Activated CD8-positive, alpha-beta memory T cell treated with anti-CD3 and anti-CD28 coated beads for 48 hours (primary cell): ENCODE results near the gene PHRF1.

Experiments used
- DNase-seq, 3 experiments: peaks; one replicate each; pipeline ENCODE4 v3.0.0-alpha.2; 2020; ENCODE audit warnings: low read depth in 2 of 3, low spot score in 2 of 3

PHRF1 gene

DNA sequence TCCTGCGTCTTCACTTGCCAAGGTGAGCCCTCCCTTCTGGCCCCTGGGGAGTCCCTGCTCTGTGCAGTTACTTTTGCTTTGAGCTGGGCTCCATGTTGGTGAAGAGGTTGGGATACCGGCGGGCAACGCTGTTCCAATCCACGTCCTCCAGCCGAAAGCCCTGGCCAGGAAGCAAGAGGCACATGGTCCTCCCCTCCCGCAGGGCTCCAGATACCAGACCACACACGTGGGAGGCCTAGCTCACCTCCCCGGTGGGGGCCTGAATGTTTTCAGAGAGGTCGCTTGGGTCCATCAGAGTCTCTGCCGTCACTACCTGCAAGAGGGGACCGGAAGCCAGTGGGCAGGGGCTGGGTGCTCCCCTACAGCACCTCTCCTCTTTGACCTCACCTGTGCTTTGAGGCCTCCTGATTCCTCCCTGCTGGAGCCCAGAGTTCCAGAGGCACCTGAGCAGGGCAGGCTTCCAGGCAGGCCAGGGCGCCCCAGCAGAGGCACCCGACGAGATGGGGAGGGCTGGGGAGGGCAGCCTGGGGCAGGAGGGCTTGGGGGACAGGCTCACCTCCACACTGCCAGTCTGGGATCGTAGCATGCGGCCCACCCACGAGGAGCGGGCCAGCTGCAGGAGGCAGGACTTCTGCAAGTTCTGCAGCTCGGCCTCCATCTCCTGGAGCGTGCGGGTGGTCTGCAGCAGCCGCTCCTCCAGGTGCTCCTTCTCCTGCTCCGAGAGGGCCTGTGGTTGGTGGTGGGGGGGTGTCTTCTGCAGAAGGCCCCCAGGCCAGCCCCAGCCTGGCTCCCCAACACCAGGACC lies 18.7 kb upstream of the PHRF1 start:
- no peak for DNase-seq

DNA sequence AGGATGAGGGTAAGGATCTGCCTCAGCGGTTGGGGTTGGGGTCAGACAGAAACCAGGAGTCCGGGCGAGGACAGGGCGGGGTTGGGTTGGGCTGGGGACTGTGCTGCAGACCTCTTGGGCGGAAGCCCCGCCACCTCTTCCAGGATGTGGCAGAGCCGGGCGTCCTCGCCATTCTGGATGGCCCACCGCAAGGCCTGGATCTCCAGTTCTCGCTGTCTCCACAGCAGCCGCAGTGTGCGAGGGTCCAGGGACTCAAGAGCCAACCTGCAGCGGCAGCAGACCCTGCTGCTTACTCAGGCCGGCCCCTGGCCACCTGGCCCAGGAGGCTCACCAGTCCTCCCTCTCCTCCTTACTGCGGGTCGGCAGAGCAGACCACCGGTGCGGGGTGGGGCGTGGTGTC lies 17.8 kb upstream of the PHRF1 start:
- no peak for DNase-seq

DNA sequence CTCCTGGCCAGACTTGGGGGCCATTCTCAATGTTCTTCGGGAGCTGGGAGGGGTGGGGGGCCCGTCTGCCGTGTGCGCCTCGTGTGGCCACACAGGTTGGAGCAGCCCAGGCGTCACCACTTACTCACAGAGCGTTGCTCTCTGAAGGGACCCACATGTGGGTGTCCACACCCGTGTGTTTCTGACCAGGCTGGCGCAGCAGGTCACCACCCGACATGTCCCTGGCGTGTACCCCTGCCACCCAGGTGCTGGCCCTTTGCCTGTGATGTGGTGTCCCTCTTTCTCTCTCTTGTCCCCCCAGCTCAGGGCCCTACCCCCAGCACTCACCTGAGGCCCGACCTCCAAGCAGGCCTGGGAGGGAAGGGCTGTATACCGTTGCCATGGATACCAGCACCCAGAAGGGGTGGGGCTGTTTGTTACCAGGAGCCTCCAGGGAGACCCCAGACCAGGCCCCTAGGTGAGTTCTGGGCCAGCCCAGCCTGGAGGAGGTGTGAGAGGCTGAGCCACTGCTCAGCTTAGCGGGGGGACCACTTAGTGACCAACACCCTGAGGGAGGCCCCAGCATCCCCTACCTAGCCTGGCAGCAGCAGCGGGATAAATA lies 17.1 kb upstream of the PHRF1 start:
- no peak for DNase-seq

DNA sequence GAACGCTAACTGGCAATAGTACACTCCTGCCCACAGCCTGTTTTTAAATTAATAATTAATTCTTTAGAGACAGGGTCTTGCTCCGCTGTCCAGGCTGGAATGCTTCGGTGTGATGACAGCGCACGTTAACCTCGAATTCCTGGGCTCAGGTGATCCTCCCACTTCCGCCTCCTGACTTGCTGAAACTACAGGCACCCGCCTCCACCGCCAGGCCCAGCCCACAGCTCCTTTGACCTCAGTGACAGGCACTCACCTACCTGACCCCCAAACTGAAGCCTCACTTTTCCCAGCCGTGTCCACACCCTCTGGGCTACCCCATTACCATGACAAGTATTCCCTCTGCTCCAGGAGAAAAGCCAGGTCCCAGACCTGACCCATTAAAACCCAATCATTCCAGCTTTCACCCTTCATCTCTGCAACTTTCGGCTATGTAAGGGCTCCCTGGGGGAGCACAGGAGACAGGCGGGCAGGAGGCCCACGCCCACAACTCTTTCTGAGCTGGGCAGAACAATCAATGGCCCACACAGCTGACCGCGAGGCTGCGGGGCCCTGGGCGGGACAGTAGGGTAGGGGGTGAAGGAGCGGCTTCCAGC lies 16.5 kb upstream of the PHRF1 start:
- no peak for DNase-seq

DNA sequence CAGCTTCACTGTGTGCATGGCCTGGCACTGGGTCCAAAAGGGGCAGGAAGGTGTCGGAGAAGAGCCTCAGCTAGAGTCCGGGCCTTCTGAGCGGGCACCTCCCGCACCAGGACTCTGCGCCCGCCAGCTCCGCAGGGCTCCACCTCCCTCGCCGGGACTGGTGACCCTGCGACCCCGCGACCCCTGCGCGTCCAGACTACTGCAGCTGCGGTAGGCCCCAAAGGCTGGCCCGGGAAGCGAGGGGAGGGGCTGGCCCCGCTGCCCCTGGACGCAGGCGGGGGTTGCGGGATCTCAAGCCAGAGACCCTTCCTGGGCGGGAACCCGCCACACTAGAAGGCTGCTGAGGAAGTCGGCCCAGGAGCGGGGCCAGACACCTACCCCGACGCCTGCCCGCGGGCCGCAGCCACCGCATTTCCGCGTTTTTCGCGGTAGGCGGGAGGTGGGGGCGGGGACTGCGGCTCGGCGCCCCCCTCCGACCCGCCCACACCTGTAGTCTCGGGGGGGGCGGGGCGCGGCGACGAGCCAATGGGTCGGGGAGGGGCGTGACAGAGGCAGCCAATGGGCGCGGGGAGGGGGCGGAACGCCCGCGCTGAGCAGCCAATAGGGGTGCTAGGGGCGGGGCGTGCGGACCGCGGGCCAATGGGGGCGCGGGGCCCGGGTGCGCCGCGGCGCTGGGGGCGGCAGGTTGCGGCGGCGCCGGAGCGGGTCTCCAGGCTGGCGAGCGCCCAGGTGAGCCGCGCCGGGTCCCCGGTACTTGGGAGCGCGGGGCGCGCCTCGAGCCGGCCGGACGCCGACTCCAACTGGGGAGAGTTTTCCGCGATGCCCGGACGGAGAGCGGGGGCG lies 15.7 kb upstream of the PHRF1 start, which contains the start of the genes LMNTD2 and RASSF7:
Gene LMNTD2, minus strand, starts transcription at position 434 of the 843 bp plus-strand sequence. Its CDS starts 22 bp downstream, at position 412.
Gene RASSF7, plus strand, starts transcription at position 666 of the 843 bp plus-strand sequence. CDS start 799 bp downstream, outside the sequence.
- peak; percentile 85 to 93 (median 93) for DNase-seq

DNA sequence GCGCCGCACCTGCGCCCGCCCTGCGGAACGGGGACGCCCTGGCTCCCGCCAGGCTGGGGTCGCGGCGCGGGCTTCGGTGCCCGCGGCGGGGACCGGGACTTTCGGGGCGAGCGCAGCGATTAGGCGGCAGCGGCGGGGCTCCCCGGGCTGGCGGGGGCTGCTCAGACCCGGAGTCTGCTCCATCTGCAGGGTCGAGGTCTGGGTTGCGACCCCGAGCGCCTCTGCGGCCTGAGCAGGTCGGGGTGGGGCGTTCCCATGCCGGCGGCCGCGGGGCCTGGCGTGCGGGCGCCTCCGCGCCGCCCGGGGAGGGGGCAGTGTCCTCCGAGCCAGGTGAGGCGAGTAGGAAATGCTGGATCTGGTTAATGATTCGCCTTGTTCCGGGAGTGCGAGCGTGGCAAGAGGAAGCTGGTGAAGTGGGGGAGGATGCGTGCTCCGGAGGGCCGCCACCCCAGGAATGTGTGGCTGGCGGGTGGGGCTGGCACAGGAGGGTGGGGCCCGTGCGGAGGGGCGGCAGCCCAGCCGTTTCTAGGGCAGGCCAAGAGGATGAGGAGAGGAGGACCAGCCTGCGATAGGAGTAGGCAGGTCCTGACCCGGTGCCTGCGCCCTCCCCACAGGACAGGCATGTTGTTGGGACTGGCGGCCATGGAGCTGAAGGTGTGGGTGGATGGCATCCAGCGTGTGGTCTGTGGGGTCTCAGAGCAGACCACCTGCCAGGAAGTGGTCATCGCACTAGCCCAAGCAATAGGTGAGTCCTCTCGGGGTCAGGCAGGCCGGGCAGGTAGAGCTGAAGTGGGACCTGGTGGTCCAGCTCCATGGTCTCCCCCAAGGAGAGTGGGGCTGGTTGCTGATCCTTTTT lies 14.9 kb upstream of the PHRF1 start:
- DNase-seq, result no peak

DNA sequence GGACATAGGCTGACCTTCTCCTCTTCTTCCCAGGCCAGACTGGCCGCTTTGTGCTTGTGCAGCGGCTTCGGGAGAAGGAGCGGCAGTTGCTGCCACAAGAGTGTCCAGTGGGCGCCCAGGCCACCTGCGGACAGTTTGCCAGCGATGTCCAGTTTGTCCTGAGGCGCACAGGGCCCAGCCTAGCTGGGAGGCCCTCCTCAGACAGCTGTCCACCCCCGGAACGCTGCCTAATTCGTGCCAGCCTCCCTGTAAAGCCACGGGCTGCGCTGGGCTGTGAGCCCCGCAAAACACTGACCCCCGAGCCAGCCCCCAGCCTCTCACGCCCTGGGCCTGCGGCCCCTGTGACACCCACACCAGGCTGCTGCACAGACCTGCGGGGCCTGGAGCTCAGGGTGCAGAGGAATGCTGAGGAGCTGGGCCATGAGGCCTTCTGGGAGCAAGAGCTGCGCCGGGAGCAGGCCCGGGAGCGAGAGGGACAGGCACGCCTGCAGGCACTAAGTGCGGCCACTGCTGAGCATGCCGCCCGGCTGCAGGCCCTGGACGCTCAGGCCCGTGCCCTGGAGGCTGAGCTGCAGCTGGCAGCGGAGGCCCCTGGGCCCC lies 14.1 kb upstream of the PHRF1 start:
- DNase-seq, result no peak

DNA sequence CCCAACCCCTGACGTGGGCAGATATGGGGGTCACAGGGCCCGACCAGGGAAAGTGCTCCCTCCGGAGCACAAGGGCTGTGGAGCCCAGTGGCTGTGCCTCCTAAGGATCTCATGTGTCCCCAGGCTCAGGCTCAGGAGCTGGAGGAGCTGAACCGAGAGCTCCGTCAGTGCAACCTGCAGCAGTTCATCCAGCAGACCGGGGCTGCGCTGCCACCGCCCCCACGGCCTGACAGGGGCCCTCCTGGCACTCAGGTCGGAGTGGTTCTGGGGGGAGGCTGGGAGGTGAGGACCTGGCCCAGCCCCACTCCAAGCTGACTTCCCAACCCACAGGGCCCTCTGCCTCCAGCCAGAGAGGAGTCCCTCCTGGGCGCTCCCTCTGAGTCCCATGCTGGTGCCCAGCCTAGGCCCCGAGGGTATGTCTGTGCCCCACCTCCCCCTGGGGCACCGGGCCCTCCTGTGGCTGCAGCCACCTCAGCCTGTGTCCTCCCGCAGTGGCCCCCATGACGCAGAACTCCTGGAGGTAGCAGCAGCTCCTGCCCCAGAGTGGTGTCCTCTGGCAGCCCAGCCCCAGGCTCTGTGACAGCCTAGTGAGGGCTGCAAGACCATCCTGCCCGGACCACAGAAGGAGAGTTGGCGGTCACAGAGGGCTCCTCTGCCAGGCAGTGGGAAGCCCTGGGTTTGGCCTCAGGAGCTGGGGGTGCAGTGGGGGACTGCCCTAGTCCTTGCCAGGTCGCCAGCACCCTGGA lies 13.0 kb upstream of the PHRF1 start:
- no peak for DNase-seq

DNA sequence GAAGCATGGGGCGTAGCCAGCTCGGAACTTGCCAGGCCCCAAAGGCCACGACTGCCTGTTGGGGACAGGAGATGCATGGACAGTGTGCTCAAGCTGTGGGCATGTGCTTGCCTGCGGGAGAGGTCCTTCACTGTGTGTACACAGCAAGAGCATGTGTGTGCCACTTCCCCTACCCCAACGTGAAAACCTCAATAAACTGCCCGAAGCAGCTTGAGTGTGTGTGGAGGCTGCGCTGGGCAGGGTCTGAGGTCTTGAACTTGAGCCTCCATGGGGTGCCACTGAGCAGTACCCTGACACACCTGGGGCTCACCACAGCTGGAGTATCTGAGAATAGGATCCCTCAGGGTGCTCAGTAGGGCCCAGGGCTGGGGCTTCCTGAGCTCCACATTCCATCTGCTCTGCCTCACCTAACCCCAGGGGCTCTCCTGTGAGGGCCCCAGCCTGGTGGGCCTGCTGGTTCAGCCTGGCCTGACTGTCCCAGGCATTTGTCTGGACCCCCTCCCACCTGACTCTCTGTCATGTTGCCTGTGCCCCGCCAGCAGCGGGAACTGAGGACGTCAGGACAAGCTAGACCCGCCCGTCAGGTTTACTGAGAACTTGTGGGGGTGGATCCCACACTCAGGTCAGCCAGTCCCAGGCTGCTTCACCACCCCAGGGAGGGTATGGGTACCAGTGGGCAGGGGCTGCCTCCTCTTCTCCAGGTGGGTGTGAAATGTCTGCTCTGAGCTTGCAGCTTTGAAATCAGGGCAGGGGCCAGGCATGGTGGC lies 12.3 kb upstream of the PHRF1 start:
- no peak for DNase-seq

DNA sequence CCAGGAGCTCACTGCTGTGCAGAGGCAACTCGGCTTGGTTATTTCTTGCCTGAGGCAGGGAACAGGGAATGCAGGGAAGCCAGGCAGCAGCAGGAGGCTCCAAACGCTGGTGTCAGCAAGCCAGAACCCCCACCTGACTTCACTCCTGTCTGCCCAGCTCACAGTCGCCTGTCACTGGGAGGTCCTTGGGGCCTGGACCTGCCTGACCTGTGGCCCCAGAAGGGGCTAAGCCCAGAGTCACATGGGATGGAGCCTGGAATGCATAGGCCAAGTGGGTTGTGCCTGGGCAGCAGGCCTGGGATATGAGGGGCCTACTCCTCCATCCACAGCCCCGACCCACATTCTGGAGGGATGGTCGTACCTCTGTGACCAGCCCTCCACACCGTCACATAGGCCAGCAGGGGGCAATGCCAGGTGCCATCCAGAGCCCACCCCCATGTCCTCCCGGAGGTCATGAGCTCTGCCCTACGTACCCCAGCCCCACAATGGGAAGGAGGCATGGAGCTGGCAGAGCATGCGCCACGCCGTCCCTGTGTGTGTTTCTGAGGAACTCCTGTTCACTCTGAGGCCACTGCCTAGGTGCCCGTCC lies 10.3 kb upstream of the PHRF1 start:
- no peak for DNase-seq

DNA sequence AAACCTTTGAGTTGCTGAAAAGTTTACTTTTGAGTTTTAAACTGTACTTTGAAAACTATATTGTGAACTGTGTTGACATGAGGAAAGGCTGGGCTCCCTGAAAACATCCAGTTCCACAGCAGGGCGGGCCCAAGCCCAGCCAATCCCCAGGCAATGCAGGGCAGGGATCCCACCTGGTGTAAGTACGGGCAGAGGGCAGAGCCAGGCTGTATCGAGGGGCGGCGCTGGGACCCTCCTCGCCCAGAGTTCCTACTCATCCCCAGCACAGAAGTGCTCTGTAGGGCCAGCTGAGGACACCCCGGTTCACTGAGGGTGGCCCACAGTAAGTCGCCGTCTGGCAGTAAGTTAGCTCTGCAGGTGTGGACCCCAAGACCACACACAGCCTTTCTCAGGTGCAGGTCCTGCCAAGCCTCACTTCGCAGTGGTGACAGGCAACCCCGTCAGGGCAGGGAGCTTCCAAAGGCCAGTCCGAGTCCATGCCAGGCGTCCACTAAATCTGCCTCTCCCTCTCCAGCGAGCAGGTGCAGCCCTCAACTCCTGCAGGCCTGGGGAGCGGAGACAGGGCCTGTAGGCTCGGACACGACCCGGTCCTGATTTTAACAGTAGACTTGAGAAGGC lies 9.2 kb upstream of the PHRF1 start:
- DNase-seq, result no peak

DNA sequence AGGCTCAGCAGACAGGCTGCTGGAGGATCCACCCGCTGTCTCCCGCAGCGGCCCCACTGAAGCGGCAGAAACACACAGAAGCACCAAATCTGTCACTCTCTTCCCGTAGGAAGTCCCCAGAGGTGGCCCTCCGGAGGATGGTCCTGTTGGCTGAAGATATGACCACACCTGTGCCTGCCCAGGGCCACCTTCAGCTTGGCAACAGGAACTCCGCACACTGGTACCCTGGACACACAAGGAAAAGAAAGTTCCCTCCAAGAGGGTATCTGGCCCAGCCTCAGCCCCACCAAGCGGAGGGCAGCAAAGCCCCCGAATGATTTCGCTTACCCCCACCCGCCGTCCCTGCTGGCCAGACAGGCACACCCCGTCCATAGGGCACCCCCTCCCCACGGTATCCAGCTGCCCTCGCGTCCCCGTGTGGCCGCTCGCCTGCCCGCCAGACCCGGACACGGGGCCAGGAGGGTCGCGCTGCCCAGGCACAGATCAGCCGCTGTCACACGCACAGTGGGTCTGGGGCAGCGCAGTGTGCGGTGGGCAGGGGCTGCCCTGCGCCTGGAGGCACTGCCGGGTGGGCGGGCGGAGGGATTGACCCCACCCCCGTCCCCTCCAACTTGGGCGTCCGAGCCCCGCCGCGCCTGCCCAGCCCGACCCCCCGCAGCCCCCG lies 8.5 kb upstream of the PHRF1 start:
- no peak for DNase-seq

DNA sequence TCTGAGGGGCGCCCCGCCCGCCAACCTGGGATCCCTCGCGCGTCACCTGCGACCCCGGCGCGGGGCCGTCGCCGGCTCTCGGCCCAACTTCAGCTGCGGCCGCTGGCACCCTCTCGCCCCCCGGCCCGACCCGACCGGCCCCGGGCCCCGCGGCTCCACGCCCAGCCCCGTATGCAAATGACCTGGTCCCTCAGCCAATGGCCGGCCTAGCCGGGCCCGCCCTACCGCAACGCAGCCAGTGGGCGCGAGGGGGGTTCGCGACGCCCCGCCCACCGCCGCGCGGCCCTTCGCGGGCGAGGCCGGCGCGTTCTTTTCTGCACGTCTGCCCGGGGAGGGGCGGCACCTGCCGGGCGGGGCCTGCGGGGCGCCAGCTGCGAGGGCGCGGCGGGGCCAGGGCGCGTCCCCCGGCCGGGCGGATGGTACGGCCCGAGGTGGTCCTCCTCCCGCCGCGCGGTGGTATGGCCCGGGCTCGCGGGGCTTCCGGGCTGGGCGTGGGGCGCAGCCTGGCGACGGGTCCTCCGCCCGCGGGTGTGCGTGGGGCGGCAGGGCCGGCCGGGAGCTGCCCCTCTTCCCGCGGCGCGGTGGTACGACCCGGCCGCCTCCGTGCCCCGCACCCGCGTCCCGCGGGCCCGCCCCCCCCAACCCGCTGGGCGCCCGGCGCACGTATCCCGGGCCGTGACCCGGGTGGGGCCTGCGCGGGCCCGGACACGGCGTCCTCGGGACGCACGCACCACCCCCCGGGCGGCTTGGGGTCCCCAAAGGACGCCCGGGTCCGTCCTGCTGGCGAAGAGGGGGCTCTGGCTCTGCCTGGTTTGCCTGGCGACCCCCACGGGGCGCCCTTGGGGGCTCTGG lies 7.7 kb upstream of the PHRF1 start:
- peak; percentile 78 to 91 (median 80) for DNase-seq

DNA sequence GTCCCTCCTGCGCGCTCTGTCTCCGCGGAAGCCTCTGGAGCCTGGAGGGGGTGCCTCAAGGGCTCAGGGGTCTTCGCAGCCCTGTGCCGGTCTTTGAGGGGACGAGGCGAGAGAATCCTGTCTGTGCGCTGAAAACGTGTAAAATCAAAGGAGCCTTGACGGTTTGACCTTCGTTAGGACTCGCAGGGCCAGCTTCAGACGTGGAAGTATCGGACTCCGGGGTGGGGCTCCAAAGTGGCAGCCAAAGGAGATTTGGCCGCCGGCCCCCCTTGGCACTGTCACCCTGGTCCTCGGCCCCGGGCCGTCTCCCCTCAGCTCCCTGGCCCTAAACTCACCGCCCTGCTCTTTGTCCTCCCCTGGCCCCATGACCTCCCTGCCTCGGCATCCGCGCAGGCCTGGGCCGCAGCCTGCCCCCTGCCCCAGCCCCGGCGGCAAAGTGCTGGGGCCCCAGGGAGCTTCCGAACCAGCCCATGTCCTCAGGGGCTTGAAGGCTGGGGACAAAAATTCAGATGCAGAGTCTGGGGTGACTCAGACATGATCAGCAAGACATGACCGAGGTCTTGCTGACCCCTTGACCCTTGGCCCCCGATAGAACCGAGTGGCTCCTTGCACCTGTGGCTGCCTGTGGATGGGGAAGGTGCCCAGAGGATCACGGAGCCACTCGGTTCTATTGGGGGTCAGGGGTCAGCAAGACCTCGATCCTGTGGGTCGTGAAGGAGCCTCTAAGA lies 6.9 kb upstream of the PHRF1 start:
- no peak for DNase-seq

DNA sequence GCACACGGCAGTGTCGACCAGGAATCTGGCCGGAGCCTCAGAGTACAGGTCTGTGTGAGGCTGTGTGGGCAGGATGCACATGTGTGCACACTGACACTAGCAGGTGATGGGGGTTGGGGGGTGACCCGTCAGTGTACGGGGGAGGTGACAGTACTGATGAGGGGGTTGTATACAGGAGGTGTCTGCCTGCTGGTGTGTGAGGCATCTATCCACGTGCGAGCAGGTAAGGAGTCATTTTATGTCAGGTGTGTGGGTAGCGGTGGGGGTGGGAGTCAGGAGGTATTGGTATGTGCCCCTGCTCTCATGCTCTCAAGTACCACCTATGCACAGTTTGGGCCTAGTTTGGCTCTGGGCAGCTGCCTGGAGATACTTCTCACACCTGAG lies 4.5 kb upstream of the PHRF1 start:
- DNase-seq, result no peak
